Pancreas (tissue), 10 donors: Measurements from ENCODE around the gene CHST11. TPM values are rescaled to one million over a fixed set of nuclear protein-coding genes. Genes with fewer than 3 reads are reported as not detected.
"Not testable (repeated sequence)": the region's sequence is repeated elsewhere in the genome, so short reads cannot be mapped to it uniquely, and the experiment has no call there.

Source experiments
- ATAC-seq, 4 donors: fragments of 200-7000 bp; cut with Tn5 transposase; one replicate each; pipeline versions ENCODE4 v1.8.0 to v1.9.1; 2020; ENCODE audit warnings: mild to moderate bottlenecking in 4 of 4, moderate library complexity in 4 of 4
- DNase-seq, 6 donors: peaks; one replicate each; pipeline ENCODE4 v3.0.0-alpha.2; 2020
- FAIRE-seq: peaks from 2 replicates; lab custom pipeline; 2012; peaks lifted over from hg19 to GRCh38; lab: Jason Lieb, UNC
- H3K27ac ChIP-seq, 4 donors: fragments of 200-600 bp; sonication (generic); 1 replicate in 3 of 4; 2 replicates in 1 of 4; pipeline versions ENCODE4 v1.5.0 to v1.8.0; 2020
- H3K27me3 ChIP-seq, 4 donors: fragments of 200-600 bp; one replicate each; pipeline ENCODE4 v1.8.0; 2021
- H3K36me3 ChIP-seq, 3 donors: fragments of 200-600 bp; sonication (generic) in 1 of 3; one replicate each; pipeline versions ENCODE4 v1.5.0 to v1.8.0; 2020 to 2021
- H3K4me1 ChIP-seq, 3 donors: fragments of 200-600 bp; one replicate each; pipeline ENCODE4 v1.8.0; 2021
- H3K4me3 ChIP-seq, 4 donors: fragments of 200-600 bp; sonication (generic) in 2 of 4; one replicate each; pipeline versions ENCODE4 v1.5.0 to v1.8.0; 2020 to 2021
- H3K9me3 ChIP-seq, 4 donors: fragments of 200-600 bp; one replicate each; pipeline ENCODE4 v1.8.0; 2021
- WGBS, 2 donors: extraction: QIAGEN DNeasy Blood & Tissue Kit; methylation state at CpG; one replicate each; pipeline ENCODE4 v1.1.7; 2013; 5-methylcytosine and 5-hydroxymethylcytosine counted together
- intact Hi-C, 3 donors: fragments of 100-400 bp; cut with DNase I; formaldehyde crosslinking; loops; one replicate each; pipeline versions ENCODE4 v1.11.1 to v1.14.2; 2022
- polyA plus RNA-seq, 2 donors: library from polyadenylated mRNA; stranded (reverse); fragments of 200-250 nt; gene quantifications; one replicate each; pipeline ENCODE4 v1.2.3, GENCODE V29; 2013
- total RNA-seq, 6 donors: library from RNA; stranded (reverse); fragmentation: NEBNext Ultra II Directional in 4 of 6; extraction: Animal tissue kit (Norgen Biotek cat#: 25700) in 4 of 6; gene quantifications; one replicate each; pipeline versions ENCODE4 v1.2.1 to v1.2.4, GENCODE V29; 2021 to 2023
- TF ChIP-seq, protein P1 (sequence below), 4 donors: fragments of 200-600 bp; sonication (generic) in 3 of 4; IDR thresholded peaks; one replicate each; pipeline versions ENCODE4 v1.5.0 to v1.8.0; 2021; ENCODE audit warnings: antibody characterized with exemption in 4 of 4
- donor health status: healthy with polysubstance abuse.
- donor health status: DM: no; HTN: no; CAD: no; lungs with moderate emphysema.
- donor health status: DM: no; HTN: no; CAD: no.
- donor health status: control.
- donor health status: control.
- donor health status: Bipolar disorder and iron deficiency.
- donor health status: DM: yes; HTN: yes; CAD: no.
- donor health status: DM: no; HTN: no; CAD: no.
- donor health status: DM: no; HTN: no; CAD: no.
- donor health status: DM: yes; HTN: yes; CAD: no.

Gene CHST11
- total and polyA plus RNA-seq, 8 donors: 1.1 to 14.8 (median 7.8) TPM

DNA sequence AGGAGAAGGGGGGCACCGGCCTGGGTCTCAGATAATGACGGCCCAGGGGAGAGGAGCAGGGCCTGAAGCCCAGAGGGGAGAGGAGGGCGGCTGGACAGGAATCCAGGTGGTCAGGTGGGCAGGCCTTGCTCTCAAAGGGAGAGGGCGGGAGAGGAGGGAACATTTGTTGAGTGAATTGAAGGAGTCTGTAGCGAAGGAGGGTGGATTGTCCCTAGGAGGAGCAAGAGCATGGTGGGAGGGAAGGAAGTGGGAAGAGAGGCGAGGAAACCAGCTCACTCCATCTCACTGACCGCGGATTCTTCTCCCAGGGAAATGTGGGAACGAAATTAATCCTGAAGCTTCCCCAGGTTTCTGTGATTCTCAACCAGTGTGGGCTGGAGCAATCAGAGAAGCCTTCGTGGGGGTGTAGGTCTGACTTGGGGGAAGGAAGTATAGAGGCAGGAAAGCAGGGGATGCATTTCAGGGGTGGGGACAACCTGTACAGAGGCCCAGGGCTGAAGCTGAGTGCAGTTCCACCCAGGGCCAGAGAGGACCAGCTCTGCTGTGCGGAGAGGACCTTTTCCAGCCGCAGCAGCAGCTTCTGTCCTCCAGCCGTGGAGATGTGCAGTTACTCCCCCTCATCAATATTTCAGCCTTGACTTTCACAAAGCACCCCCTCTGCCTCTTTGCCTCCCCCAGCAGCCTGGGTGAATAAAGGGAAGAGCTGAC is 100.9 kb downstream of the CHST11 start:
- Histone ChIP-seq H3K36me3 (no peaks in the 10 kb centered on the region), H3K9me3 (no peaks in the 10 kb centered on the region), H3K4me3 (no peak overlapping the region), H3K4me1 (no peaks in the 10 kb centered on the region), H3K27me3 (no peaks in the 10 kb centered on the region), H3K27ac (no peak overlapping the region)
- ATAC-seq (no peak), FAIRE-seq (no peak), DNase-seq (no peak)
- TF ChIP-seq, protein P1, sequence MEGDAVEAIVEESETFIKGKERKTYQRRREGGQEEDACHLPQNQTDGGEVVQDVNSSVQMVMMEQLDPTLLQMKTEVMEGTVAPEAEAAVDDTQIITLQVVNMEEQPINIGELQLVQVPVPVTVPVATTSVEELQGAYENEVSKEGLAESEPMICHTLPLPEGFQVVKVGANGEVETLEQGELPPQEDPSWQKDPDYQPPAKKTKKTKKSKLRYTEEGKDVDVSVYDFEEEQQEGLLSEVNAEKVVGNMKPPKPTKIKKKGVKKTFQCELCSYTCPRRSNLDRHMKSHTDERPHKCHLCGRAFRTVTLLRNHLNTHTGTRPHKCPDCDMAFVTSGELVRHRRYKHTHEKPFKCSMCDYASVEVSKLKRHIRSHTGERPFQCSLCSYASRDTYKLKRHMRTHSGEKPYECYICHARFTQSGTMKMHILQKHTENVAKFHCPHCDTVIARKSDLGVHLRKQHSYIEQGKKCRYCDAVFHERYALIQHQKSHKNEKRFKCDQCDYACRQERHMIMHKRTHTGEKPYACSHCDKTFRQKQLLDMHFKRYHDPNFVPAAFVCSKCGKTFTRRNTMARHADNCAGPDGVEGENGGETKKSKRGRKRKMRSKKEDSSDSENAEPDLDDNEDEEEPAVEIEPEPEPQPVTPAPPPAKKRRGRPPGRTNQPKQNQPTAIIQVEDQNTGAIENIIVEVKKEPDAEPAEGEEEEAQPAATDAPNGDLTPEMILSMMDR (IDR thresholded peaks at IDR 0.05): no peak
- WGBS, 2 donors: 92 to 95% methylated on average over 13 of the region's 13 CpGs
- intact Hi-C loops: no loop called here

DNA sequence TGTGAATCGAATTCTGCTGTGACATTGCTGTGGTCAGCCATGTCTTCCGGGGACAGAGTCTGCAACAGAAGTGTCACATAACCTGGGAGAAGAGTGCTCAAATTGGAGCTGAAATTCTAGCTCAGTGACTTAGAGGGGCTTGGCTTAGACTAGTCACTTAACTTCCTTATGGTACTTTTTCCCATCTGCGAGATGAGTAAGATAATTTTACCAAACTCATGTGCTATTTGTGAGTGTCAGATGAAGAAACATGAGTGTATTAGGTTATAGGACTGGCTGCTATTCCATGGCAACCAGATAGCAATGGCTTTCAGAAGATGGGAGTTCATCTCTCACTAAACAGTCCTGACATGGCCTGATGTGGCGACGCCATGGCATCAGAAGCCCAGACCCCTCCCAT is 104.1 kb downstream of the CHST11 start:
- Histone ChIP-seq H3K4me1 (no peaks in the 10 kb centered on the region), H3K36me3 (no peaks in the 10 kb centered on the region), H3K9me3 (no peaks in the 10 kb centered on the region), H3K4me3 (no peak overlapping the region), H3K27me3 (no peaks in the 10 kb centered on the region), H3K27ac (no peak overlapping the region)
- no peak for FAIRE-seq
- no peak for ATAC-seq
- TF ChIP-seq, protein P1 (IDR thresholded peaks at IDR 0.05): no peak
- intact Hi-C loops: no loop called here
- WGBS, 2 donors: 92 to 94% methylated on average over 5 of the region's 5 CpGs
- no peak for DNase-seq

DNA sequence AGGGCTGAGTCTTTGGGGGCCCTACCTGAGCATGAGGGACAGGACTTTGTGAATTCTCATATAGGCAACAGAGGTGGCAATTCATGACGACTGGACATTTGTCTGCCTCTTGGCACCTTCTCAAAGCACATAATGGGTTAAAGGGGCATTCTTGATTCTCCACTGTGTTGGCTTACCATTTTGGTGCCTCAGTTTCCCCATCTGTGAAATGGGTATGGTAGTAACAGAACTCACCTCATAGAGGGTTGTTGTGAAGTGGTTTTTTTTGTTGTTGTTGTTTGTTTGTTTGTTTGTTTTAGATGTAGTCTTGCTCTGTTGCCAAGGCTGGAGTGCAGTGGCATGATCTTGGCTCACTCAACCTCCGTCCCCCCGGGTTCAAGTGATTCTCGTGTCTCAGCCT is 106.0 kb downstream of the CHST11 start:
- Histone ChIP-seq H3K4me1 (no peaks in the 10 kb centered on the region), H3K27me3 (no peaks in the 10 kb centered on the region), H3K36me3 (no peaks in the 10 kb centered on the region), H3K9me3 (no peaks in the 10 kb centered on the region), H3K4me3 (no peak overlapping the region), H3K27ac (no peak overlapping the region)
- DNase-seq: no peak
- TF ChIP-seq, protein P1 (IDR thresholded peaks at IDR 0.05): no peak
- intact Hi-C loops: no loop called here
- FAIRE-seq: no peak
- no peak for ATAC-seq
- WGBS, 2 donors: 91 to 98% methylated on average over 4 of the region's 4 CpGs

DNA sequence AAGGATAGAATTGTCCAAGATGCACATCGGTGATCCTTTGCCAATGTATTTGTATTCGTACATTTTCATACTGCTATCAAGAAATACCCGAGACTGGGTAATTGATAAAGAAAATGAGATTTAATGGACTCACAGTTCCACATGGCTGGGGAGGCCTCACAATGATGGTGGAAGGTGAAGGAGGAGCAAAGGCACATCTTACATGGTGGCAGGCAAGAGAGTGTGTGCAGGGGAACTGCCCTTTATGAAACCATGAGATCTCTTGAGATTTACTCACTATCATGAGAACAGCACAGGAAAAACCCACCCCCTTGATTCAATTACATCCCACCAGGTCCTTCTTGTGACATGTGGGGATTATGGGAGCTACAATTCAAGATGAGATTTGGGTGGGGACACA is 107.9 kb downstream of the CHST11 start:
- H3K4me1 ChIP-seq, H3K27ac ChIP-seq, H3K4me3 ChIP-seq, ATAC-seq, H3K27me3 ChIP-seq, H3K9me3 ChIP-seq, H3K36me3 ChIP-seq, intact Hi-C loops, FAIRE-seq, DNase-seq: not testable (repeated sequence)
- 81 to 96% methylated on average over 3 of the region's 3 CpGs for WGBS, 2 donors

DNA sequence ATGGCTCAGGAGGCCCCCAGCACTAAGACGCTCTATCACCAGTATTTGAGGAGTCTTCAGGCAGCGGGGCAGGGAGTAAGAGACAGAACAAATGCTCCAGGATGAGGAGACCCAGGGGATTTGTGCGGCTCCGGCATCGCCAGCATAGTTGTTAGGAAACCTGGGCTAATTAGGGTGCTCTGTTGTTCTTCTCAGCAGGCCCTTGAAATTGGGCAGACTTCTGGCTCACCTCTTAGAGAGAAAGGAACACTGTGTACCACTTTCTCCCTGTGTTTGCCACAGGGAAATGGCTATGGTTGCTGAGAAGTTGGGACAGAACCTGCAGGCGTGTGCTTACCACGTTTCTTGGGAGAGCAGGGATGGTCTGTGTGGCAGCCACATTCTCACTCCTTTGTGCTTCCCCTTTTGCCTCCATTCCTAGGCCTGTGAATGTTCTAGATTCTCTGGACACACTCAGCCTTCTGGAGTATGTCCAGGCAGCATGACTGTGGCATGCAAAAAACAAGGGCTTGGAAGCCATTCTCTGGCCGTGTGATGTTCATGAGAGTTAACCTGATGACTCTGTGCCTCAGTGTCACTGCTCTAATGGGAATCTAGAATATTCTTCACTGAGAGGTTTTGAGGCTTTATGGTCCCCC is 109.0 kb downstream of the CHST11 start:
- 92 to 93% methylated on average over 8 of the region's 8 CpGs for WGBS, 2 donors
- no peak for ATAC-seq
- H3K9me3 ChIP-seq: no peaks in the 10 kb centered on the region
- H3K4me3 ChIP-seq: no peak overlapping the region
- no peaks in the 10 kb centered on the region for H3K4me1 ChIP-seq
- H3K36me3 ChIP-seq: no peaks in the 10 kb centered on the region
- no peak for DNase-seq
- intact Hi-C loops: no loop called here
- no peak for FAIRE-seq
- TF ChIP-seq, protein P1 (IDR thresholded peaks at IDR 0.05): no peak
- H3K27ac ChIP-seq: no peak overlapping the region
- H3K27me3 ChIP-seq: no peaks in the 10 kb centered on the region
